GM18520 (cell line): ENCODE measurements around the gene SAT2.
"Not testable (repeated sequence)": the region's sequence is repeated elsewhere in the genome, so short reads cannot be mapped to it uniquely, and the experiment has no call there.

Experiments
- ATAC-seq: cut with Tn5 transposase; IDR thresholded peaks from one replicate; pipeline ENCODE4 v1.9.1; 2021; ENCODE audit not compliant: unreplicated experiment

Gene SAT2

DNA sequence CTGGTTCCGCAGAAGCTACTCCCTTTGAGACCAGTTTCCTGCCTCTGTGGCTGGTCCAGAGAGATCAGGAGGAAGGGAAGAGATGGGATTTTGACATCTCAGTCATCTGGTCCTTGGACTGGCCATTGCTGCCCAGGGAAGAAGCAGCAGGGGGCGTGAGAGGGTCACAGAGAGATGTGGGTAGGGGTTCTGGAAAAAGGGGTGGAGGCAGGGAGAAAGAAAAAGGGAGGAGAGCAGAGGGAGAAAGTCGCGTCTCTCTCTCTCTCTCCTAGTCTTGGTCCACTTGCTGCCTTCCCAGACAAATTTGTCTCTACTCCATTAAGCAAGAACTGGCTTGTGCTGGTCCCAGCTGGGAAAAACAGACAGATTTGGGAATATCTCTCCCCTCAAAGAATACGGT lies 6.8 kb upstream of the SAT2 start:
- no peak for ATAC-seq

DNA sequence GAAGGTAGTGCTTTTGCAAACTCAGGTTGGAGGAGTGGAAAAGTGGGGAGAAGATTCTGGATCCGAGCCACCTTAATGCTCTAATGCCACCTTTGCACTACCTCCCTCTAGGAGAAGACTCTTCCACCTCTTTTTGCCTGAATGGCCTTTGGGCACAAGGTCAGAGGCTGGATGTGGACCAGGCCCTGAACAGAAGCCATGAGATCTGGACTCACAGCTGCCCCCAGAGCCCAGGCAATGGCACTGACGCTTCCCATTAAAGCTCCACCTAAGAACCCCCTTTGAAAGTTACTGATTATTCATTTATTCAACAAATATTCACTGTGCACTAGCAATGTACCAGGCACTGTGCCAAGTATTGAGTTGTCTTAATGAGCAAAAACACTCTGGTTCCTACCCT lies 5.5 kb upstream of the SAT2 start:
- no peak for ATAC-seq

GRCh38 chr17:7632492-7632894 lies 4.9 kb upstream of the SAT2 start:
- no peak for ATAC-seq

GRCh38 chr17:7631398-7632380 lies 4.1 kb upstream of the SAT2 start:
- no peak for ATAC-seq

- no peak for ATAC-seq
These were observed 2.4 kb upstream of the SAT2 start, which contains the start of gene SHBG for GRCh38 chr17:7629939-7630571. TSS of gene SHBG (plus strand) at chr17:7630135. CDS start at chr17:7630173, 38 bp downstream.

DNA sequence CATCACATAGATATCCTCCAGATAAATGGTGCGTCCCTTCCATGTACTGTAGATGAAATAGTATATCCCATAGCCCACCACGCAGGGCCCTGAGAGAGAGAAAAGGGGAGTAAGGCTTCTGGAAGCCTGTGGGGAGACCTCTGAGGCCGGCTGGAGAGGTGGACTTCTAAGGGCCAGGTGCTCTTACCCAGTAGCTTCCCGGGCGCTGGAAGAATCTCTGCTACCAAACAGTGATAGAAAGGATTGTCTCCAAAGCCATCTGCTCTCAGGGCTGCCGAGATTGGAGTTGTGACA lies 718 bp downstream of the SAT2 start:
- ATAC-seq = no peak

- no peak for ATAC-seq
These were observed 1.3 kb downstream of the SAT2 start for GRCh38 chr17:7626307-7626706.

GRCh38 chr17:7625749-7626148 lies 1.9 kb downstream of the SAT2 start:
- not testable (repeated sequence) for ATAC-seq

DNA sequence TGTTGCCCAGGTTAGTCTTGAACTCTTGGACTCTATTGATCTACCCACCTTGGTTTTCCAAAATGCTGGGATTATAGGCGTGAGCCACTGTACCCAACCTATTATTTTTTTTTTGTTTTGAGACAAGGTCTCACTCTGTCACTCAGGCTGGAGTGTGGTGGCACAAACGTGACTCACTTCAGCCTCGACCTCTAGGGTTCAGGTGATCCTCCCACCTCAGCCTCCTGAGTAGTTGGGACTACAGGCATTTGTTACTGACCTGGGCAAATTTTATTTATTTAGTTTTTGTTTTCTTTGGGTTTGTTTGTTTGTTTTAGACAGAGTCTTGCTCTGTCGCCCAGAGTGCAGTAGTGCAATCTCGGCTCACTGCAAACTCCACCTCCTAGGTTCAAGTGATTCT lies 4.0 kb downstream of the SAT2 start:
- no peak for ATAC-seq

DNA sequence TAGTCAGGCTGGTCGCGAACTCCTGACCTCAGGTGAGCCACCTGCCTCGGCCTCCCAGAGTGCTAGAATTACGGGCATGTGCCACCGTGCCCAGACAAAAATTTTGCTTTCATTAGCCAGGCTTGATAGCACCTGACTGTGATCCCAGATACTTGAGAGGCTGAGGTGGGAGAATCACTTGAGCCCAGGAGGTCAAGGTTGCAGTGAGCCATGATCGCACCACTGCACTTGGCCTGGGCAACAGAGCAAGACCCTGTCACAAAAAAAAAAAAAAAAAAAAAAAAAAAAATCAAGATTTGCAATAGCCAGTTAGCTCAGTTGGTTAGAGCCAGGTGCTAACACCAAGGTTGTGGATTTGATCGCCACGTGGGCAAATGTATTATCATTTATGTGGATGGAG lies 6.8 kb downstream of the SAT2 start:
- no peak for ATAC-seq

DNA sequence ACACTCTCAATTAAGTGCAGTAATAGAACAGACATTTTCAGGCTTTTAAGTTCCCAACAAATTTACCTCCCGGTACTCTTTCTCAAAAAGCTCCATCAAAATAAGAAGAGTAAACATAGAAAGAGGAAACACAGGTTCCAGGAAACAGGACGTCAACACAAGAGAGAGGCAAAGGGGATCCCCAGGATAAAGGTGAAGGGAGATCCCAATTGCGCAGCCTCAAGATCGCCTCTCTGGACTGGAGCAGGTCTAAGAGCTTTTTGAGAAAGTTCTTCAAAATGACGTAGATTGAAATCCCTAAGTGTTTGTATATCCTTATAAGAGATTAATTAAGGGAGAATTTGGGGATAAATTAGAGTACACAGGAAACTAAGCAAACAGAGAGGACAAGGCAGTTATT lies 9.0 kb downstream of the SAT2 start:
- ATAC-seq = no peak

GRCh38 chr17:7615265-7615747 lies 12.3 kb downstream of the SAT2 start:
- ATAC-seq = no peak

DNA sequence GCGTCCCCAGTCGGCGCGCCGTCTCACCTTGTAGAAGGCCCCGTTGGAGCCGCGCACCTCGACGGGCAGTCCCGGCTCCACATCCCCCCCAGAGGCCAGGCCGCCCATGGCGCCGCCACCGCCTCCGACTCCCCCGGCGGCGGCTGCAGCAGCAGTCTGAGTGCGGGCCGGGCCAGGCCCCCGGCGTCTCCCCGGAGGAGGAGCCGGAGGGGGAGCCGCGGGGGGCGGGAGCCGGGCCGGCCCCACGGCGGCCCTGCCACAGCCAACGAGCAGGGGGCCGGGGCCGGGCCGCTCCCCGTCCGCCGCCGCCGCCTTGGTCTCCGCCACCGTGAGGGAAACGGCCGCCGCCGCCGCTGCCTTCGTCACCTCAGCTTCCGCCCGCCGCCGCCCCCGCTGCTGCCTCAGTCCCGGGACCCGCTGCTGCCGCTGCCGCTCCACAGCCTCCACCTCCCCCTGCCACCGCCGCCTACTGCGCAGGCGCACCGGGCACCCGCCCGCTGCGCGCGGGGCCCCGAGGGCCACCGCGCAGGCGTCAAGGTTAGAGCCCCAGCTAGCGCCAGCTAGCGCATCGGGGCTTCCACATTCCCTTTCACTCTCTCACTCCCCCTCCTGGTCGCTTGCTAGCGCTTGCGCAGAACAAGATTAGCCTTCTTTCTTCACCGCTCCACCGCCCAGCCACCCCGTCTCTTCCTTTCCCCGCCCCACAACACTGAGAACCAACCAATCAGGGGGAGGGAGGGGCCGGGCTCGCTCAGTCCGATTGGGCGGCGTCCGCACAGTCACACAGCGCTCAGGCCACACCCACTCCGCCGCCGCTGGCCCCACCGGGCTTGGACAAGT lies 13.0 kb downstream of the SAT2 start, which contains the start of gene FXR2:
FXR2 (minus strand) TSS at position 473 of the 840 bp plus-strand sequence; CDS start at position 108, 365 bp downstream.
- peak; percentile 88 for ATAC-seq

- ATAC-seq = no peak
These were observed 13.7 kb downstream of the SAT2 start for GRCh38 chr17:7613769-7614424.

GRCh38 chr17:7612294-7612640 lies 15.4 kb downstream of the SAT2 start:
- no peak for ATAC-seq

DNA sequence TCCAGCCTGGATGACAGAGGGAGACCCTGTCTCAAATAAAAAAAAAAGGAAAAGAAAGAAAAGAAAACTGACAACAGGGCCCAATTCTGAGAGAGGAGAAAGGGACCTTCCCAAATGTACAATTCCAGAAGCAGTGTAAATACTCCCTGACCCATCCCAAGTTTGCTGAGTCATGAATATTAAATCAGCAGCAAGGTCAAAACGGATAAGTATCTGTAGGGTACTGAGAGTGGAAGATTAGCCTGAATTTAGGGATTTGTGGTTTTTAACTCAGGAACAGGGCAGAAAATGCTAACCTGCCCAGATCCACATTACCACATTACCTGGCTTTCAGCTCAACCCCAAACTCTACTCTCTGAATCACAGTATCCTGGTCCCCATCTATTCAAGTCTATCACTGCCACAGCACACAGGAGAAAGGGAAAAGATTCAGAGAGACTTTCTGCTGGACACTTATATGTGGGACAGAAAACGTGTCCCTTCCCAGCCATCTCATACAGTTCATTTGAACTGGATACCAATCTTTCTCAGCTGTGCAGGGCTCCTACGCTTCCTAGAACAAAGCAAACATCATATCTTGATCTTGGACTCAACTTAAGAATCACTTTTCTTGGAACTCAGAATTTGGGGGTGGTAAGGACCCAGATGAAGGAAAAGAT lies 15.9 kb downstream of the SAT2 start:
- ATAC-seq = no peak

DNA sequence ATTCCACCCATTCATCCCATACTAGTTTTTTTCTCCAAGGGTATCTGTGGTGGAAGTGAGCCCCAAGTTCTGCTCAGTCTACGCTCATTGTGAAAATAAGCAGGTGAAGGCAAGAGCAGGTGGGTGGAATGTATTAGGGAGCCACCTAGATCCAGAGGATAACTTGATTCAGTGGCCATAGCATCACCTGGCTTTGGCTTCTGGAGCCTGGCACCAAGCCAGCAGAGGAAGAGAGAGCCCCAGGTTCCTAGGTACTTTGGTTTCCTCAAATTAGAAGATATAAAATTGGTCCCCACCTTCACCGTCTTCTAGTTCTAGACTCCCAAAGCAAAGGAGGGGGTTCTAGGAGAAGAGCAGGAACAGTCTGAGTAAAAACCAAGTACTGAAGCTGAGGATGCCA lies 17.0 kb downstream of the SAT2 start:
- no peak for ATAC-seq

- no peak for ATAC-seq
These were observed 21.3 kb downstream of the SAT2 start for GRCh38 chr17:7606280-7606679.

DNA sequence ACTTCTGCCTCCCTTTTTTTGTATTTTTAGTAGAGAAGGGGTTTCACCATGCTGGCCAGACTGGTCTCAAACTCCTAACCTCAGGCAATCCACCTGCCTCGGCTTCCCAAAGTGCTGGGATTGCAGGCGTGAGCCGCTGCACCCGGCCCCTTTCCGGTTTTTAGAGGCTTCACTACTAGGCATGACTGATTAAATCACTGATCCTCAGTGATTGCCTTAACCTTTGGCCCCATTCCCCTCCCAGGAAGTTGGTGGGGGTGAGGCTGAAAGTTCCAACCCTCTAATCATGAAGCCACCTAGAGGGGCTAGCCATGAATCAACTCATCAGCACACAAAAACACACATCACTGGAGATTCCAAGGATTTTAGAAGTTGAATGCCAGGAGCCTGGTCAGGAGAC lies 30.1 kb downstream of the SAT2 start:
- not testable (repeated sequence) for ATAC-seq

DNA sequence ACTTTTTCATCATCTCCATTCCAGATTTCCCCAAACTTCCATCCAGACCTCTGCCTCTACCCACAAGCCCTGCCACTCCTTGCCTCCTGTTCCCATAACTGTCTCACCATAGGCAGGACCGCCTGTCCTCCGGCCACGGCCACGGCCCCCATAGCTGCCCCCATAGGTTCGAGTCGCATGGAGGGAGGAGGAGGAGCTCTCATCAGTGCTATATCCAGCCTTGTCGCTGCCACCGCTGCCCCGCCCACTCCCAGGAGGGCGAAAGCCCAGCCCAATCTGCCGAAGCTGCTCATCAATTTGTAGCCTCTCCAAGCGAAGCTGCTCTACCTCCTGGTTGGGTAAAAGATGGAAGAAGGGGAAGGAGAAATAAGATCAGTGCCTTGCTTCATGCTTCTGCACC lies 34.3 kb downstream of the SAT2 start:
- ATAC-seq = no peak
